ENCODE measurements around the gene TRIM32.

DNA sequence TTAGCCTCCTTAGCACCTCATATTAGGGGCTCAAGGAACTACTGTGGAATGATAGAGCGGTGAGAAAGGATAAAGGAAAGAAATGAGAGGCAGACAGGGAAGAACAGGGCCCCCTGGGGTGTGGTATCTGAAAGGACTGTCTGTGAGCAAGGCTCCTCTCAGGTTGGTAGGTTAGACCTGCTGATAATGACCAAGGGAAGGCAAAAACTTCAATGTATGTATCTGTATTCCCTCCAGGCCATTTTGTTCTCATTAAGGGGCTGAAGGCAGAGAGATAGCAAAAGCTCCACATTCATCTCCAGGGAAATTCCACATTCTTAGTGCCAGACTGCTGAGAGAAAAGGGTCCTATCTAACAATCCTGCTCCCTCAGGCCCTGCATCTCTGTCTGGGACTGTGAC is 28.6 kb downstream of the TRIM32 start:
- TF ChIP-seq, protein P1, sequence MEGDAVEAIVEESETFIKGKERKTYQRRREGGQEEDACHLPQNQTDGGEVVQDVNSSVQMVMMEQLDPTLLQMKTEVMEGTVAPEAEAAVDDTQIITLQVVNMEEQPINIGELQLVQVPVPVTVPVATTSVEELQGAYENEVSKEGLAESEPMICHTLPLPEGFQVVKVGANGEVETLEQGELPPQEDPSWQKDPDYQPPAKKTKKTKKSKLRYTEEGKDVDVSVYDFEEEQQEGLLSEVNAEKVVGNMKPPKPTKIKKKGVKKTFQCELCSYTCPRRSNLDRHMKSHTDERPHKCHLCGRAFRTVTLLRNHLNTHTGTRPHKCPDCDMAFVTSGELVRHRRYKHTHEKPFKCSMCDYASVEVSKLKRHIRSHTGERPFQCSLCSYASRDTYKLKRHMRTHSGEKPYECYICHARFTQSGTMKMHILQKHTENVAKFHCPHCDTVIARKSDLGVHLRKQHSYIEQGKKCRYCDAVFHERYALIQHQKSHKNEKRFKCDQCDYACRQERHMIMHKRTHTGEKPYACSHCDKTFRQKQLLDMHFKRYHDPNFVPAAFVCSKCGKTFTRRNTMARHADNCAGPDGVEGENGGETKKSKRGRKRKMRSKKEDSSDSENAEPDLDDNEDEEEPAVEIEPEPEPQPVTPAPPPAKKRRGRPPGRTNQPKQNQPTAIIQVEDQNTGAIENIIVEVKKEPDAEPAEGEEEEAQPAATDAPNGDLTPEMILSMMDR (IDR thresholded peaks at IDR 0.05 in 4 of 5, conservative IDR thresholded peaks at IDR 0.05 in 1 of 5) = no peak
- TF ChIP-seq POLR2A (IDR thresholded peaks at IDR 0.05) = no peak
